GM12878 (cell line): Measurements from ENCODE around the gene ADCY2. TPM values are rescaled to one million over a fixed set of nuclear protein-coding genes. Genes with fewer than 3 reads are reported as not detected.

Experiments used
- ATAC-seq: fragments of 200-7000 bp; cut with Tn5 transposase; 3 replicates; pipeline ENCODE4 v1.9.1; 2020; ENCODE audit warnings: mild to moderate bottlenecking, moderate library complexity
- BruUV-seq: library from RNA; stranded (reverse); fragments of 400-500 nt; replicated peaks from 2 replicates; lab custom pipeline; 2021; lab: Mats Ljungman, UMichigan
- CTCF ChIA-PET: fragments of 300-600 bp; sonication (Branson Sonifier 250); formaldehyde crosslinking; extraction: SDS; loops from one replicate; lab custom pipeline; 2021; ENCODE audit warnings: inconsistent platforms; lab: Yijun Ruan, JAX
- POLR2A ChIA-PET: fragments of 350-600 bp; formaldehyde crosslinking; extraction: SDS; loops from one replicate; lab custom pipeline; 2021; ENCODE audit warnings: inconsistent platforms; lab: Charles Lee
- RAD21 ChIA-PET: fragments of 300-600 bp; sonication (Branson Sonifier 250); formaldehyde crosslinking; loops from one replicate; lab custom pipeline; 2023; ENCODE audit warnings: antibody characterized with exemption; ENCODE audit not compliant: unreplicated experiment; lab: Charles Lee
- SMC1A ChIA-PET: fragments of 300-600 bp; sonication (Branson Sonifier 250); formaldehyde crosslinking; loops from one replicate; lab custom pipeline; 2023; ENCODE audit not compliant: unreplicated experiment, uncharacterized antibody; lab: Charles Lee
- DNase-seq: peaks from one replicate; pipeline ENCODE4 v3.0.0-alpha.2; 2011; ENCODE audit warnings: low read depth, low spot score
- FAIRE-seq: peaks from 3 replicates; lab custom pipeline; 2011; peaks lifted over from hg19 to GRCh38; lab: Jason Lieb, UNC
- H2AFZ ChIP-seq: 2 replicates; pipeline ENCODE4 v1.6.0; 2011; ENCODE audit warnings: low read depth, low read length, control low read depth; ENCODE audit not compliant: control insufficient read depth
- H3K27ac ChIP-seq: 2 replicates; pipeline ENCODE4 v1.5.1; 2011; ENCODE audit warnings: control low read depth; ENCODE audit not compliant: control insufficient read depth, insufficient read depth
- H3K27me3 ChIP-seq, 2 experiments: replicated peaks in 1 of 2; 2 replicates each; pipeline versions ENCODE4 v1.6.0 to v1.6.1; 2011; ENCODE audit warnings: low read length in 1 of 2; ENCODE audit not compliant: control insufficient read depth in 2 of 2, insufficient read depth in 2 of 2
- H3K36me3 ChIP-seq, 2 experiments: 2 replicates each; pipeline ENCODE4 v1.5.1; 2011; ENCODE audit warnings: low read length in 1 of 2; ENCODE audit not compliant: control insufficient read depth in 2 of 2, insufficient read depth in 2 of 2
- H3K4me1 ChIP-seq: 2 replicates; pipeline ENCODE4 v1.6.1; 2011; ENCODE audit warnings: mild to moderate bottlenecking, low read length, moderate library complexity, mixed read lengths; ENCODE audit not compliant: control insufficient read depth, insufficient read depth
- H3K4me2 ChIP-seq: 2 replicates; pipeline ENCODE4 v1.6.0; 2011; ENCODE audit warnings: control low read depth; ENCODE audit not compliant: control insufficient read depth, insufficient read depth
- H3K4me3 ChIP-seq: fragments of 200-600 bp; sonication (generic); 2 replicates; pipeline ENCODE4 v1.5.1; 2016
- H3K79me2 ChIP-seq: 2 replicates; pipeline ENCODE4 v1.6.0; 2011; ENCODE audit warnings: low read length; ENCODE audit not compliant: control insufficient read depth, insufficient read depth
- H3K9ac ChIP-seq: 2 replicates; pipeline ENCODE4 v1.8.0; 2011; ENCODE audit warnings: low read length, control low read depth, mixed read lengths; ENCODE audit not compliant: control insufficient read depth, insufficient read depth
- H3K9me3 ChIP-seq: replicated peaks from 3 replicates; pipeline ENCODE4 v1.5.1; 2011; ENCODE audit warnings: mild to moderate bottlenecking, low read length; ENCODE audit not compliant: control insufficient read depth, insufficient read depth
- H4K20me1 ChIP-seq: 2 replicates; pipeline ENCODE4 v1.6.0; 2011; ENCODE audit not compliant: control insufficient read depth, insufficient read depth
- BMI1 ChIP-seq: fragments of 450-650 bp; IDR thresholded peaks from 2 replicates; pipeline ENCODE4 v1.6.1; 2016; ENCODE audit warnings: mild to moderate bottlenecking, moderate library complexity, borderline replicate concordance
- ETV6 ChIP-seq, 2 experiments: fragments of 450-650 bp in 1 of 2; IDR thresholded peaks in 1 of 2; conservative IDR thresholded peaks in 1 of 2; 2 replicates each; pipeline ENCODE4 v1.6.1; 2014; ENCODE audit warnings: antibody characterized with exemption in 1 of 2, borderline replicate concordance in 1 of 2, low read depth in 1 of 2, mild to moderate bottlenecking in 1 of 2, moderate library complexity in 1 of 2
- EZH2 ChIP-seq: IDR thresholded peaks from 2 replicates; pipeline ENCODE4 v1.6.1; 2012; ENCODE audit warnings: low read depth, mild to moderate bottlenecking, control low read depth, inconsistent platforms, low read length, borderline replicate concordance; ENCODE audit not compliant: control insufficient read depth
- MLLT1 ChIP-seq: fragments of 450-650 bp; IDR thresholded peaks from 2 replicates; pipeline ENCODE4 v1.6.1; 2016; ENCODE audit warnings: mild to moderate bottlenecking
- MTA3 ChIP-seq: IDR thresholded peaks from 2 replicates; pipeline ENCODE4 v1.6.1; 2012; ENCODE audit warnings: low read length, inconsistent platforms, borderline replicate concordance
- MXI1 ChIP-seq: fragments of 150-350 bp; IDR thresholded peaks from 2 replicates; pipeline ENCODE4 v1.6.1; 2011; ENCODE audit warnings: low read depth, mild to moderate bottlenecking, inconsistent platforms, low read length, improper control_type of control experiment
- MYB ChIP-seq: fragments of 150-350 bp; IDR thresholded peaks from 2 replicates; pipeline ENCODE4 v1.6.1; 2014; ENCODE audit warnings: mild to moderate bottlenecking, low read depth, low read length, borderline replicate concordance
- NFIC ChIP-seq: IDR thresholded peaks from 2 replicates; pipeline ENCODE4 v1.6.1; 2012; ENCODE audit warnings: low read depth, mild to moderate bottlenecking, inconsistent platforms, low read length, moderate library complexity
- NR2F1 ChIP-seq: fragments of 450-650 bp; conservative IDR thresholded peaks from 2 replicates; pipeline ENCODE4 v1.6.1; 2017; ENCODE audit warnings: mild to moderate bottlenecking
- SMAD1 ChIP-seq: fragments of 450-650 bp; IDR thresholded peaks from 2 replicates; pipeline ENCODE4 v1.6.1; 2018; ENCODE audit warnings: mild to moderate bottlenecking, low read depth; ENCODE audit not compliant: partially characterized antibody
- TARDBP ChIP-seq: IDR thresholded peaks from 2 replicates; pipeline ENCODE4 v1.6.1; 2016; ENCODE audit warnings: borderline replicate concordance
- YBX1 ChIP-seq: fragments of 450-650 bp; IDR thresholded peaks from 2 replicates; pipeline ENCODE4 v1.6.1; 2016; ENCODE audit warnings: antibody characterized with exemption
- WGBS: methylation state at CpG from one replicate; pipeline ENCODE4 v1.1.6; 2016; ENCODE audit warnings: low lambda C conversion rate; ENCODE audit not compliant: insufficient replicate concordance, insufficient coverage; ENCODE audit errors: missing lambda C conversion rate; 5-methylcytosine and 5-hydroxymethylcytosine counted together
- in situ Hi-C: fragments of 300-500 bp; cut with MboI; formaldehyde crosslinking; loops from 9 replicates; pipeline ENCODE4 v1.14.3; 2018; ENCODE audit warnings: mixed read lengths
- intact Hi-C: fragments of 100-400 bp; cut with micrococcal nuclease; formaldehyde crosslinking; loops from one replicate; pipeline ENCODE4 v1.14.2; 2022; ENCODE audit not compliant: unreplicated experiment
- polyA plus RNA-seq, 11 experiments: library from polyadenylated mRNA; depleted of rRNA in 4 of 11; unstranded in 6 of 11; stranded (reverse) in 5 of 11; fragments of >200 nt; fragmentation: Nextera tagmentation in 4 of 11; fragmentation: Illumina TruSeq in 1 of 11; extraction: Ambion mirVana in 4 of 11; extraction: Trizol in 1 of 11; gene quantifications; 1 replicate in 1 of 11; 2 replicates in 10 of 11; pipeline versions ENCODE4 v1.2.1 to v1.2.3, GENCODE V29; 2011 to 2016; ENCODE audit warnings: inconsistent platforms in 2 of 11, missing spikeins in 2 of 11, low read depth in 1 of 11
- total RNA-seq, 4 experiments: library from RNA; depleted of rRNA in 3 of 4; stranded (reverse); fragments of >200 nt in 3 of 4; fragmentation: Illumina TruSeq in 1 of 4; extraction: Trizol in 1 of 4; gene quantifications; 2 replicates each; pipeline versions ENCODE4 v1.2.1 to v1.2.3, GENCODE V29; 2013 to 2021

The ADCY2 gene
- total and polyA plus RNA-seq, 10 of the 15 experiments (the other 5 are each of a cell fraction or from before 2014, with no cell fraction given), result 0.07 to 0.26 TPM; not detected in 8

- FAIRE-seq, result no peak
- Histone ChIP-seq H3K4me3 (no peak overlapping the region), H2AFZ (no peak overlapping the region), H4K20me1 (no peaks in the 10 kb centered on the region), H3K79me2 (no peaks in the 10 kb centered on the region), H3K9ac (no peak overlapping the region), H3K4me2 (no peak overlapping the region), H3K36me3 (no peaks in the 10 kb centered on the region), H3K9me3 (no peaks in the 10 kb centered on the region), H3K4me1 (no peaks in the 10 kb centered on the region), H3K27me3 (no peaks in the 10 kb centered on the region), H3K27ac (no peak overlapping the region)
- no peak for ATAC-seq
- CTCF ChIA-PET, result no interaction called here
- 8% methylated on average over 5 of the region's 5 CpGs for WGBS
- RAD21 ChIA-PET, result no interaction called here
- no peak for DNase-seq
- intact Hi-C loops, result no loop called here
- POLR2A ChIA-PET, result no interaction called here
- in situ Hi-C loops, result no loop called here
- BruUV-seq, result no TSS peak
- no peak for TF ChIP-seq ETV6 (conservative IDR thresholded peaks at IDR 0.05 in 1 of 2, IDR thresholded peaks at IDR 0.05 in 1 of 2; ENCODE audit: borderline replicate concordance in 1 of 2, low read depth in 1 of 2)
- no peak for TF ChIP-seq NFIC
- no peak for TF ChIP-seq MLLT1
- TF ChIP-seq SMAD1, result no peak
- TF ChIP-seq MXI1, result no peak
- TF ChIP-seq TARDBP, result no peak
- no peak for TF ChIP-seq MTA3
- no peak for TF ChIP-seq EZH2
- TF ChIP-seq YBX1, result no peak
- TF ChIP-seq BMI1, result no peak
- no peak for TF ChIP-seq NR2F1
- TF ChIP-seq MYB, result no peak
- SMC1A ChIA-PET, result no interaction called here
These were observed 34.3 kb upstream of the ADCY2 start for GRCh38 chr5:7361593-7361992.
